ENCODE results near the gene ATXN1.

DNA sequence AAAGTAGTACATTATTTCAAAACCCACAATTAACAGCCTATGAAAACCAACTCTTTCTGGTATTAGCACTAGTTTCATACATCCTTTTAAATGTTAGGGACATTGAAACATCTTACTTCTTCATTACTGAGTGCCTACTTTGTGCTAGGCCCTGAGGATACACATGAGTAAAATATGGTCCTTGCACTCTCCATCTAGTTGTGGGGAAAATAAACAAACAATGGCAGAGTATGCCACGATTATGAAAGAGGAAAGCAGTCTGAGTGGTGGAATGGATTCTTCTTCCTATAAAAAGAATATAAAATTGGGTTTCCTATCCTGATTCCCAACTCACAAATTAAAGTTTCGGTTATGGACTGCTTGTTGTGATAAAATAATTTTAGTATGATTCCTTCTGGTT lies 84.9 kb downstream of the ATXN1 start:
- TF ChIP-seq, protein P1, sequence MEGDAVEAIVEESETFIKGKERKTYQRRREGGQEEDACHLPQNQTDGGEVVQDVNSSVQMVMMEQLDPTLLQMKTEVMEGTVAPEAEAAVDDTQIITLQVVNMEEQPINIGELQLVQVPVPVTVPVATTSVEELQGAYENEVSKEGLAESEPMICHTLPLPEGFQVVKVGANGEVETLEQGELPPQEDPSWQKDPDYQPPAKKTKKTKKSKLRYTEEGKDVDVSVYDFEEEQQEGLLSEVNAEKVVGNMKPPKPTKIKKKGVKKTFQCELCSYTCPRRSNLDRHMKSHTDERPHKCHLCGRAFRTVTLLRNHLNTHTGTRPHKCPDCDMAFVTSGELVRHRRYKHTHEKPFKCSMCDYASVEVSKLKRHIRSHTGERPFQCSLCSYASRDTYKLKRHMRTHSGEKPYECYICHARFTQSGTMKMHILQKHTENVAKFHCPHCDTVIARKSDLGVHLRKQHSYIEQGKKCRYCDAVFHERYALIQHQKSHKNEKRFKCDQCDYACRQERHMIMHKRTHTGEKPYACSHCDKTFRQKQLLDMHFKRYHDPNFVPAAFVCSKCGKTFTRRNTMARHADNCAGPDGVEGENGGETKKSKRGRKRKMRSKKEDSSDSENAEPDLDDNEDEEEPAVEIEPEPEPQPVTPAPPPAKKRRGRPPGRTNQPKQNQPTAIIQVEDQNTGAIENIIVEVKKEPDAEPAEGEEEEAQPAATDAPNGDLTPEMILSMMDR (optimal IDR thresholded peaks at IDR 0.05 in 1 of 3, IDR thresholded peaks at IDR 0.05 in 1 of 3, conservative IDR thresholded peaks at IDR 0.05 in 1 of 3; ENCODE audit: extremely low read depth in 1 of 3, insufficient read depth in 2 of 3, low read length in 3 of 3), result no peak
- no peak for TF ChIP-seq EZH2 (IDR thresholded peaks at IDR 0.05; ENCODE audit: low read length)

Data from keratinocyte (primary cell).